IMR-90 (cell line): ENCODE results near the gene RGS10. TPM values are rescaled to one million over a fixed set of nuclear protein-coding genes. Genes with fewer than 3 reads are reported as not detected.
A peak's percentile ranks its signal among the peaks of the same experiment; 100 is the strongest.

Experiments
- ATAC-seq: fragments of 200-7000 bp; cut with Tn5 transposase; 2 replicates; pipeline ENCODE4 v1.9.1; 2020; ENCODE audit warnings: low read depth, mild to moderate bottlenecking, moderate library complexity
- BruUV-seq: library from RNA; stranded (reverse); fragments of 400-500 nt; replicated peaks from 2 replicates; lab custom pipeline; 2021; lab: Mats Ljungman, UMichigan
- CTCF ChIA-PET: fragments of 300-600 bp; formaldehyde crosslinking; extraction: SDS; loops from one replicate; lab custom pipeline; 2021; ENCODE audit warnings: antibody characterized with exemption; lab: Yijun Ruan, JAX
- POLR2A ChIA-PET: fragments of 300-600 bp; sonication (Branson Sonifier 250); formaldehyde crosslinking; loops from one replicate; lab custom pipeline; 2022; ENCODE audit warnings: antibody characterized with exemption; ENCODE audit not compliant: unreplicated experiment; lab: Charles Lee
- DNase-seq: peaks from one replicate; pipeline ENCODE4 v3.0.0; 2013
- H2AFZ ChIP-seq: replicated peaks from 2 replicates; pipeline ENCODE3; 2013; ENCODE audit warnings: low read length, mild to moderate bottlenecking; ENCODE audit not compliant: poor library complexity
- H2AK5ac ChIP-seq: 2 replicates; pipeline ENCODE4 v1.6.1; 2013; ENCODE audit warnings: low read depth, low read length, inconsistent platforms
- H2AK9ac ChIP-seq: replicated peaks from 2 replicates; pipeline ENCODE3; 2013; ENCODE audit warnings: mild to moderate bottlenecking, low read depth, low read length, moderate library complexity; ENCODE audit not compliant: poor library complexity
- H2BK120ac ChIP-seq: 2 replicates; pipeline ENCODE4 v1.6.1; 2013; ENCODE audit warnings: low read depth, low read length, inconsistent platforms
- H2BK15ac ChIP-seq: 3 replicates; pipeline ENCODE4 v1.6.1; 2013; ENCODE audit warnings: low read depth, low read length, inconsistent platforms
- H2BK20ac ChIP-seq: 2 replicates; pipeline ENCODE4 v1.6.1; 2013; ENCODE audit warnings: low read depth, mild to moderate bottlenecking, inconsistent platforms, low read length, moderate library complexity
- H2BK5ac ChIP-seq: 2 replicates; pipeline ENCODE4 v1.6.1; 2013; ENCODE audit warnings: mild to moderate bottlenecking, low read depth, low read length, inconsistent platforms; ENCODE audit not compliant: poor library complexity, severe bottlenecking
- H3K14ac ChIP-seq: replicated peaks from 2 replicates; pipeline ENCODE4 v1.6.1; 2013; ENCODE audit warnings: low read depth, low read length, inconsistent platforms
- H3K18ac ChIP-seq: 2 replicates; pipeline ENCODE4 v1.6.1; 2013; ENCODE audit warnings: low read depth, low read length, control low read depth
- H3K23ac ChIP-seq: 2 replicates; pipeline ENCODE4 v1.6.1; 2013; ENCODE audit warnings: low read depth, low read length, inconsistent platforms
- H3K27ac ChIP-seq: 2 replicates; pipeline ENCODE4 v1.5.1; 2013; ENCODE audit warnings: mild to moderate bottlenecking, control low read depth, low read length; ENCODE audit not compliant: insufficient read depth
- H3K27me3 ChIP-seq: 2 replicates; pipeline ENCODE4 v1.6.1; 2013; ENCODE audit warnings: low read length; ENCODE audit not compliant: control insufficient read depth, insufficient read depth
- H3K36me3 ChIP-seq: 2 replicates; pipeline ENCODE4 v1.6.1; 2013; ENCODE audit warnings: low read length, mixed read lengths; ENCODE audit not compliant: control insufficient read depth, insufficient read depth
- H3K4ac ChIP-seq: 2 replicates; pipeline ENCODE4 v1.6.1; 2013; ENCODE audit warnings: low read depth, low read length, inconsistent platforms
- H3K4me1 ChIP-seq: 2 replicates; pipeline ENCODE4 v1.6.1; 2013; ENCODE audit warnings: low read length, mixed read lengths; ENCODE audit not compliant: control insufficient read depth, insufficient read depth
- H3K4me2 ChIP-seq: 2 replicates; pipeline ENCODE4 v1.6.1; 2013; ENCODE audit warnings: low read depth, mild to moderate bottlenecking, control low read depth, low read length, moderate library complexity
- H3K4me3 ChIP-seq: 2 replicates; pipeline ENCODE4 v1.5.1; 2013; ENCODE audit warnings: low read depth, mild to moderate bottlenecking, control low read depth, low read length, moderate library complexity; ENCODE audit not compliant: insufficient read depth
- H3K56ac ChIP-seq: 2 replicates; pipeline ENCODE4 v1.6.1; 2013; ENCODE audit warnings: low read length, inconsistent platforms; ENCODE audit not compliant: insufficient read depth; ENCODE audit errors: extremely low read depth
- H3K79me1 ChIP-seq, 2 experiments: 2 replicates each; pipeline ENCODE4 v1.6.1; 2013; ENCODE audit warnings: low read length in 2 of 2, inconsistent platforms in 1 of 2, low read depth in 1 of 2
- H3K9ac ChIP-seq: 2 replicates; pipeline ENCODE4 v1.6.1; 2013; ENCODE audit warnings: low read depth, low read length, control low read depth
- H3K9me1 ChIP-seq: 2 replicates; pipeline ENCODE4 v1.6.1; 2013; ENCODE audit warnings: low read length, inconsistent platforms; ENCODE audit not compliant: insufficient read depth
- H3K9me3 ChIP-seq: 2 replicates; pipeline ENCODE4 v1.6.1; 2013; ENCODE audit warnings: low read length; ENCODE audit not compliant: control insufficient read depth, insufficient read depth
- H4K20me1 ChIP-seq: 2 replicates; pipeline ENCODE4 v1.6.1; 2013; ENCODE audit warnings: low read length, inconsistent platforms; ENCODE audit not compliant: insufficient read depth
- H4K5ac ChIP-seq: 2 replicates; pipeline ENCODE4 v1.6.1; 2013; ENCODE audit warnings: mild to moderate bottlenecking, low read depth, low read length, control low read depth
- H4K8ac ChIP-seq, 2 experiments: 2 replicates each; pipeline ENCODE4 v1.6.1; 2013; ENCODE audit warnings: low read depth in 2 of 2, low read length in 2 of 2, control low read depth in 1 of 2, inconsistent platforms in 1 of 2
- H4K91ac ChIP-seq: 2 replicates; pipeline ENCODE4 v1.6.1; 2013; ENCODE audit warnings: low read depth, low read length, inconsistent platforms; ENCODE audit not compliant: insufficient read depth
- BHLHE40 ChIP-seq: fragments of 150-350 bp; IDR thresholded peaks from 2 replicates; pipeline ENCODE4 v1.6.1; 2016; ENCODE audit warnings: mild to moderate bottlenecking, low read depth, low read length
- CEBPB ChIP-seq: IDR thresholded peaks from 2 replicates; pipeline ENCODE4 v1.6.1; 2012; ENCODE audit warnings: low read depth, low read length, improper control_type of control experiment
- CHD1 ChIP-seq: IDR thresholded peaks from 2 replicates; pipeline ENCODE4 v1.6.1; 2012; ENCODE audit warnings: low read depth, low read length, improper control_type of control experiment
- FOS ChIP-seq: fragments of 150-350 bp; IDR thresholded peaks from 2 replicates; pipeline ENCODE4 v1.6.1; 2016; ENCODE audit warnings: low read depth, low read length
- MAFK ChIP-seq: IDR thresholded peaks from 2 replicates; pipeline ENCODE4 v1.6.1; 2012; ENCODE audit warnings: low read depth, low read length, improper control_type of control experiment
- MAZ ChIP-seq: IDR thresholded peaks from 2 replicates; pipeline ENCODE4 v1.6.1; 2012; ENCODE audit warnings: low read depth, mild to moderate bottlenecking, low read length, improper control_type of control experiment, moderate library complexity, borderline replicate concordance
- MXI1 ChIP-seq: IDR thresholded peaks from 2 replicates; pipeline ENCODE4 v1.6.1; 2012; ENCODE audit warnings: low read depth, mild to moderate bottlenecking, low read length, moderate library complexity, borderline replicate concordance
- POLR2A ChIP-seq: IDR thresholded peaks from 2 replicates; pipeline ENCODE4 v1.6.1; 2012; ENCODE audit warnings: mild to moderate bottlenecking, low read depth, low read length
- RAD21 ChIP-seq: IDR thresholded peaks from 2 replicates; pipeline ENCODE4 v1.6.1; 2012; ENCODE audit warnings: low read length, improper control_type of control experiment
- RCOR1 ChIP-seq: IDR thresholded peaks from 2 replicates; pipeline ENCODE4 v1.6.1; 2012; ENCODE audit warnings: mild to moderate bottlenecking, low read length, improper control_type of control experiment; ENCODE audit not compliant: insufficient replicate concordance
- SMC3 ChIP-seq: fragments of 150-350 bp; IDR thresholded peaks from 2 replicates; pipeline ENCODE4 v1.6.1; 2016; ENCODE audit warnings: low read depth, mild to moderate bottlenecking, antibody characterized with exemption, low read length, moderate library complexity
- WGBS, 2 experiments: methylation state at CpG; one replicate each; pipeline versions ENCODE4 v1.1.5 to v1.1.7; 2013; ENCODE audit warnings: missing lambda C conversion rate in 2 of 2; ENCODE audit not compliant: insufficient read length in 1 of 2; ENCODE audit errors: extremely low coverage in 2 of 2; 5-methylcytosine and 5-hydroxymethylcytosine counted together
- dilution Hi-C: fragments of 300-500 bp; cut with HindIII; formaldehyde crosslinking; loops from one replicate; pipeline ENCODE4 v1.14.3; 2018; ENCODE audit warnings: low sequenced_read_pairs; ENCODE audit not compliant: unreplicated experiment
- in situ Hi-C: fragments of 300-500 bp; cut with MboI; formaldehyde crosslinking; loops from 3 replicates; pipeline ENCODE4 v1.14.3; 2019; ENCODE audit warnings: low sequenced_read_pairs, inconsistent platforms, mixed read lengths
- intact Hi-C: fragments of 100-400 bp; cut with micrococcal nuclease; formaldehyde crosslinking; loops from 2 replicates; pipeline ENCODE4 v1.10.0; 2022
- polyA plus RNA-seq, 3 experiments: library from polyadenylated mRNA; depleted of rRNA; stranded (reverse); fragments of >200 nt; gene quantifications; 2 replicates each; pipeline ENCODE4 v1.2.3, GENCODE V29; 2012; ENCODE audit warnings: low replicate concordance in 1 of 3
- total RNA-seq: library from RNA; depleted of rRNA; stranded (reverse); fragments of >200 nt; gene quantifications from 2 replicates; pipeline ENCODE4 v1.2.3, GENCODE V29; 2012
- TF ChIP-seq, protein P1 (sequence below): conservative IDR thresholded peaks from 2 replicates; pipeline ENCODE4 v1.5.1; 2012; ENCODE audit warnings: mild to moderate bottlenecking, low read depth, low read length, improper control_type of control experiment
- TF ChIP-seq, protein P2 (sequence below): fragments of 150-350 bp; IDR thresholded peaks from 2 replicates; pipeline ENCODE4 v1.6.1; 2016; ENCODE audit warnings: low read depth, mild to moderate bottlenecking, low read length, moderate library complexity, borderline replicate concordance

The RGS10 gene
- total and polyA plus RNA-seq, 2 of the 4 experiments (the other 2 are of a cell fraction), result 35.3 to 89.7 TPM

- H3K27ac ChIP-seq, result no peak overlapping the region
- POLR2A ChIA-PET, result no interaction called here
- H4K5ac ChIP-seq, result no peak overlapping the region
- in situ Hi-C loops (no loop called here), intact Hi-C loops (no loop called here), dilution Hi-C loops (no loop called here)
- no peak overlapping the region for H2BK5ac ChIP-seq
- peaks cover 6% of the 10 kb centered on the region for H4K20me1 ChIP-seq
- CTCF ChIA-PET, result no interaction called here
- peaks cover 11 to 42% of the 10 kb centered on the region in 2 experiments for H3K79me1 ChIP-seq
- H4K91ac ChIP-seq, result no peak overlapping the region
- 94% methylated on average over 2 of the region's 6 CpGs; no CpG with 5 or more reads in 1 of the 2 experiments for WGBS, 2 experiments
- H3K14ac ChIP-seq, result no peak overlapping the region
- no peak overlapping the region for H3K23ac ChIP-seq
- no peak overlapping the region for H3K18ac ChIP-seq
- H2AK5ac ChIP-seq, result no peak overlapping the region
- DNase-seq (no peak), ATAC-seq (no peak)
- no peak overlapping the region for H4K8ac ChIP-seq
- BruUV-seq, result no TSS peak
- no peaks in the 10 kb centered on the region for H3K9me3 ChIP-seq
- H2BK120ac ChIP-seq, result no peak overlapping the region
- peaks cover 32% of the 10 kb centered on the region for H3K9me1 ChIP-seq
- H2BK20ac ChIP-seq, result 0 out of 2 replicates have a peak overlapping the region, but pooled peaks have one; percentile 17
- H3K9ac ChIP-seq, result no peak overlapping the region
- no peak overlapping the region for H2AFZ ChIP-seq
- no peaks in the 10 kb centered on the region for H3K27me3 ChIP-seq
- H3K56ac ChIP-seq, result no peak overlapping the region
- no peak overlapping the region for H3K4me2 ChIP-seq
- peaks cover 14% of the 10 kb centered on the region for H3K4me1 ChIP-seq
- no peak overlapping the region for H2BK15ac ChIP-seq
- no peak overlapping the region for H3K4me3 ChIP-seq
- no peak overlapping the region for H2AK9ac ChIP-seq
- H3K4ac ChIP-seq, result no peak overlapping the region
- no peak for TF ChIP-seq MAZ
- no peak for TF ChIP-seq CHD1
- no peak for TF ChIP-seq RCOR1
- no peak for TF ChIP-seq SMC3
- no peak for TF ChIP-seq RAD21
- TF ChIP-seq FOS, result no peak
- TF ChIP-seq MAFK, result no peak
- TF ChIP-seq MXI1, result no peak
- TF ChIP-seq CEBPB, result no peak
- TF ChIP-seq, protein P1, sequence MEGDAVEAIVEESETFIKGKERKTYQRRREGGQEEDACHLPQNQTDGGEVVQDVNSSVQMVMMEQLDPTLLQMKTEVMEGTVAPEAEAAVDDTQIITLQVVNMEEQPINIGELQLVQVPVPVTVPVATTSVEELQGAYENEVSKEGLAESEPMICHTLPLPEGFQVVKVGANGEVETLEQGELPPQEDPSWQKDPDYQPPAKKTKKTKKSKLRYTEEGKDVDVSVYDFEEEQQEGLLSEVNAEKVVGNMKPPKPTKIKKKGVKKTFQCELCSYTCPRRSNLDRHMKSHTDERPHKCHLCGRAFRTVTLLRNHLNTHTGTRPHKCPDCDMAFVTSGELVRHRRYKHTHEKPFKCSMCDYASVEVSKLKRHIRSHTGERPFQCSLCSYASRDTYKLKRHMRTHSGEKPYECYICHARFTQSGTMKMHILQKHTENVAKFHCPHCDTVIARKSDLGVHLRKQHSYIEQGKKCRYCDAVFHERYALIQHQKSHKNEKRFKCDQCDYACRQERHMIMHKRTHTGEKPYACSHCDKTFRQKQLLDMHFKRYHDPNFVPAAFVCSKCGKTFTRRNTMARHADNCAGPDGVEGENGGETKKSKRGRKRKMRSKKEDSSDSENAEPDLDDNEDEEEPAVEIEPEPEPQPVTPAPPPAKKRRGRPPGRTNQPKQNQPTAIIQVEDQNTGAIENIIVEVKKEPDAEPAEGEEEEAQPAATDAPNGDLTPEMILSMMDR, result no peak
- TF ChIP-seq BHLHE40, result no peak
- TF ChIP-seq, protein P2, sequence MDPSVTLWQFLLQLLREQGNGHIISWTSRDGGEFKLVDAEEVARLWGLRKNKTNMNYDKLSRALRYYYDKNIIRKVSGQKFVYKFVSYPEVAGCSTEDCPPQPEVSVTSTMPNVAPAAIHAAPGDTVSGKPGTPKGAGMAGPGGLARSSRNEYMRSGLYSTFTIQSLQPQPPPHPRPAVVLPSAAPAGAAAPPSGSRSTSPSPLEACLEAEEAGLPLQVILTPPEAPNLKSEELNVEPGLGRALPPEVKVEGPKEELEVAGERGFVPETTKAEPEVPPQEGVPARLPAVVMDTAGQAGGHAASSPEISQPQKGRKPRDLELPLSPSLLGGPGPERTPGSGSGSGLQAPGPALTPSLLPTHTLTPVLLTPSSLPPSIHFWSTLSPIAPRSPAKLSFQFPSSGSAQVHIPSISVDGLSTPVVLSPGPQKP, result no peak
- TF ChIP-seq POLR2A, result no peak
- H3K36me3 ChIP-seq, result peaks cover 67% of the 10 kb centered on the region
These were observed 27.7 kb downstream of the RGS10 start for GRCh38 chr10:119514819-119515218.
